Neuronal stem cell (in vitro differentiated cells): ENCODE results near the gene MBTD1.
A peak's percentile ranks its signal among the peaks of the same experiment; 100 is the strongest.

Experiments
- DNase-seq: peaks from one replicate; pipeline ENCODE4 v3.0.0-alpha.2; 2013; ENCODE audit warnings: low spot score
- H2AFZ ChIP-seq: one replicate; pipeline ENCODE4 v1.6.1; 2013; ENCODE audit warnings: mild to moderate bottlenecking, low read length, inconsistent platforms
- H2AK5ac ChIP-seq: 2 replicates; pipeline ENCODE4 v1.6.1; 2013; ENCODE audit warnings: low read depth, mild to moderate bottlenecking, inconsistent platforms, low read length, moderate library complexity, mixed read lengths
- H2BK120ac ChIP-seq: 2 replicates; pipeline ENCODE4 v1.6.1; 2013; ENCODE audit warnings: low read depth, mild to moderate bottlenecking, inconsistent platforms, low read length, moderate library complexity, mixed read lengths
- H2BK12ac ChIP-seq: one replicate; pipeline ENCODE4 v1.6.1; 2013; ENCODE audit warnings: low read length, inconsistent platforms
- H2BK15ac ChIP-seq: 2 replicates; pipeline ENCODE4 v1.6.1; 2013; ENCODE audit warnings: mild to moderate bottlenecking, low read length, inconsistent platforms, mixed read lengths
- H2BK5ac ChIP-seq: one replicate; pipeline ENCODE4 v1.6.1; 2013; ENCODE audit warnings: inconsistent platforms, mild to moderate bottlenecking, low read length, moderate library complexity
- H3K14ac ChIP-seq: one replicate; pipeline ENCODE4 v1.6.1; 2013; ENCODE audit warnings: low read length, inconsistent platforms
- H3K18ac ChIP-seq: 2 replicates; pipeline ENCODE4 v1.6.1; 2013; ENCODE audit warnings: low read length, inconsistent platforms
- H3K23ac ChIP-seq: 2 replicates; pipeline ENCODE4 v1.6.1; 2013; ENCODE audit warnings: low read depth, mild to moderate bottlenecking, mixed read lengths, low read length, inconsistent platforms; ENCODE audit not compliant: poor library complexity
- H3K27ac ChIP-seq: replicated peaks from 3 replicates; pipeline ENCODE4 v1.5.1; 2013; ENCODE audit warnings: low read length, inconsistent platforms
- H3K27me3 ChIP-seq, 3 experiments: 2 replicates each; pipeline ENCODE4 v1.6.1; 2013; ENCODE audit warnings: low read length in 3 of 3, mild to moderate bottlenecking in 2 of 3, inconsistent platforms in 1 of 3, low read depth in 1 of 3, mixed read lengths in 1 of 3, moderate library complexity in 1 of 3; ENCODE audit not compliant: control insufficient read depth in 3 of 3, insufficient read depth in 3 of 3
- H3K36me3 ChIP-seq, 2 donors: replicated peaks in 1 of 2; 2 replicates each; pipeline ENCODE4 v1.6.1; 2013; ENCODE audit warnings: low read length in 2 of 2; ENCODE audit not compliant: control insufficient read depth in 2 of 2, insufficient read depth in 2 of 2
- H3K4ac ChIP-seq: 2 replicates; pipeline ENCODE4 v1.6.1; 2013; ENCODE audit warnings: inconsistent platforms, mild to moderate bottlenecking, low read length, moderate library complexity
- H3K4me1 ChIP-seq, 2 donors: 1 replicate in 1 of 2; 2 replicates in 1 of 2; pipeline ENCODE4 v1.6.1; 2013; ENCODE audit warnings: low read length in 2 of 2, low read depth in 1 of 2; ENCODE audit not compliant: control insufficient read depth in 2 of 2, insufficient read depth in 1 of 2
- H3K4me2 ChIP-seq: one replicate; pipeline ENCODE4 v1.6.1; 2013; ENCODE audit warnings: mild to moderate bottlenecking, low read length, inconsistent platforms; ENCODE audit not compliant: insufficient read depth, poor library complexity, severe bottlenecking
- H3K4me3 ChIP-seq, 2 donors: 2 replicates each; pipeline ENCODE4 v1.5.1; 2013; ENCODE audit warnings: low read length in 2 of 2, mild to moderate bottlenecking in 2 of 2, inconsistent platforms in 1 of 2, moderate library complexity in 1 of 2
- H3K79me1 ChIP-seq: one replicate; pipeline ENCODE4 v1.6.1; 2013; ENCODE audit warnings: low read depth, mild to moderate bottlenecking, inconsistent platforms, low read length, moderate library complexity
- H3K9ac ChIP-seq: one replicate; pipeline ENCODE4 v1.6.1; 2013; ENCODE audit warnings: mild to moderate bottlenecking, low read depth, low read length, inconsistent platforms; ENCODE audit not compliant: poor library complexity
- H3K9me3 ChIP-seq, 2 donors: replicated peaks in 1 of 2; 2 replicates each; pipeline versions ENCODE3 to v1.6.1; 2013; ENCODE audit warnings: low read length in 2 of 2, mild to moderate bottlenecking in 2 of 2, inconsistent platforms in 1 of 2, low read depth in 1 of 2, mixed read lengths in 1 of 2, moderate library complexity in 1 of 2; ENCODE audit not compliant: control insufficient read depth in 2 of 2, insufficient read depth in 1 of 2
- H4K8ac ChIP-seq: one replicate; pipeline ENCODE4 v1.6.1; 2013; ENCODE audit warnings: low read depth, mild to moderate bottlenecking, inconsistent platforms, low read length, moderate library complexity
- H4K91ac ChIP-seq: one replicate; pipeline ENCODE4 v1.6.1; 2013; ENCODE audit warnings: low read length, low read depth, mild to moderate bottlenecking, inconsistent platforms; ENCODE audit not compliant: poor library complexity
- WGBS, 2 donors: extraction: QIAGEN DNeasy Blood & Tissue Kit; methylation state at CpG; one replicate each; pipeline ENCODE4 v1.1.7; 2013; ENCODE audit warnings: missing lambda C conversion rate in 2 of 2, mixed read lengths in 1 of 2; ENCODE audit not compliant: insufficient read length in 2 of 2, insufficient replicate concordance in 1 of 2; ENCODE audit errors: extremely low coverage in 2 of 2; 5-methylcytosine and 5-hydroxymethylcytosine counted together

Gene MBTD1

DNA sequence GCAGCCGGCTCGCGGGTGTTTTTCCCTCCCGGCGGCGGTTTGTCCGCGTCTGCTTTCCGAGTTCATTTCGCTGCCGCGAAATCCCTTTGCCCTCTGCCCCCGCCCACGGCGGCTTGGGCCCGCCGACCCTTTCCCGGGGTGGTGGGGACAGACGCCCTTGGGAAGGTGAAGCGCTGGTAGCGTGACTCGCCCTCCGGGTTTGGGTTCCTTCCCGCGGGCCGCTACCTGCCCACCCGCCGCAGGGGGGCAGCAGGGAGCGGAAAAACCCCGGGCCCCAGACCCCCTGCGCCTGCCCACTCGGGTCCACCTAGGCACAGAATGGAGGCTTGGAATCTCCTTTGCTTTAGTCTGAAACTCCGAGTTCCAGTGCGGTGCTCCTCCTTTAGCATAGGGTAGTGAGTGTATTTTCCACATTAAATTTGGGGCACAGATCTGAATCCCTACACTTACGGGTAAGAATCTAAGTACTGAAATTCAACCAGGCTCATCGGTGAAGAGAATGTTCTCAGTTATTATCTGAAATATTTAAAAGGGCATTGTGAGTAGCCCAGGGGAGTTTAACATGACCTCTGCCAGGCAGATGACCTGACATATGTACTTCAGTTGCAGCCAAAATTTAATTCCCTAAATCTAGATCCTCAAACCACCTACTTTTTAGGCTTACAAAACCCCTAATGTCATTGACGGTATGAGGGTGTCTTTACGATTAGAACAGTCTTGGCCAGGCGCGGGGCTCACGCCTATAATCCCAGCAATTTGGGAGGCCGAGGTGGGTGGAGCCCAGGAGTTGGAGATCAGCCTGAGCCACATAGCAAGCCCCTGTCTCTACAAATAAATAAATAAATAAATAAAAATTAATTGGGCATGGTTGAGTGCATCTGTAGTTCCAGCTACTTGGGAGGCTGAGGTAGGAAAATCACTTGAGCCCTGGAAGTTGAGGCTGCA, 92.6 kb downstream of the MBTD1 start:
- Histone ChIP-seq H3K9me3 (no peaks in the 10 kb centered on the region), H3K9ac (peak overlapping the region; percentile 66), H3K27me3 (no peaks in the 10 kb centered on the region), H3K4ac (no peak overlapping the region), H3K4me3 (peak overlapping the region; percentile 70 to 92), H4K91ac (no peak overlapping the region), H2AK5ac (peak overlapping the region; percentile 60), H2BK120ac (no peak overlapping the region), H3K4me2 (peak overlapping the region; percentile 77), H3K18ac (peak overlapping the region; percentile 94), H3K79me1 (peaks cover 4% of the 10 kb centered on the region), H3K36me3 (peaks cover 14 to 59% of the 10 kb centered on the region in 2 donors), H2BK5ac (peak overlapping the region; percentile 78), H2BK15ac (peak overlapping the region; percentile 84), H3K27ac (no peak overlapping the region), H3K4me1 (peaks cover 3 to 5% of the 10 kb centered on the region in 2 donors), H2BK12ac (no peak overlapping the region), H2AFZ (peak overlapping the region; percentile 77), H3K14ac (no peak overlapping the region), H3K23ac (peak overlapping the region; percentile 70), H4K8ac (no peak overlapping the region)
- DNase-seq = peak; percentile 39
- no CpG with 5 or more reads among the region's 42 CpGs for WGBS, 2 donors

DNA sequence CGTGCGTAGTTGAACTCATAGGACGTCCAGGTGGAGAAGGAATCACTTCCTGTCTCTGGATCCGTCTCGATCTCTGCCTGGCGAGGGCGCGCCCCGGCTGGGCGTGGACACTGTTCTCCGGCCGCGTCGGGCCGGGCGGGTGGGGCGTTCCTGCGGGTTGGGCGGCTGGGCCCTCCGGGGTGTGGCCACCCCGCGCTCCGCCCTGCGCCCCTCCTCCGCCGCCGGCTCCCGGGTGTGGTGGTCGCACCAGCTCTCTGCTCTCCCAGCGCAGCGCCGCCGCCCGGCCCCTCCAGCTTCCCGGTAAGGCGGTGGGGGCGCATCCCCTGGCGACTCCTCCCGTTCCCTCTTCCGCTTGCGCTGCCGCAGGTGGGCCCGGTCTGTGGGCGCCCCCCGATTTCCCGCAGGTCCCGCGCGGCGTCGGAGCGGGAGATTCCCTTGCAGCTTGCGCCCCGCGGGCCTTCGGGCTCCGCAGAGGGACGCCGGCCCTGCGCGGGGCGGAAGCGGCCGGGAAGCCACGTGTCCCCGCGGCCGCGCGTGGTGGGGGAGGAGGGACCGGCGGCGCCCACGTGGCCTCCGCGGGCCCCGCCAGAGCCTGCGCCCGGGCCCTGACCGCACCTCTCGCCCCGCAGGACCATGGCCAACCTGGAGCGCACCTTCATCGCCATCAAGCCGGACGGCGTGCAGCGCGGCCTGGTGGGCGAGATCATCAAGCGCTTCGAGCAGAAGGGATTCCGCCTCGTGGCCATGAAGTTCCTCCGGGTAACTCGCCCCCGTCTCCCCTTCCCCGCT, 93.5 kb downstream of the MBTD1 start, which contains the start of gene NME2:
NME2 (plus strand) TSS at position 214 of the 789 bp plus-strand sequence; CDS start at position 634, 420 bp downstream.
- Histone ChIP-seq H3K4me1 (peaks cover 3 to 5% of the 10 kb centered on the region in 2 donors), H2BK120ac (no peak within 1 kb of the TSS), H2AK5ac (peak within 1 kb of the TSS; percentile 60), H2AFZ (peak within 1 kb of the TSS; percentile 77), H2BK12ac (no peak within 1 kb of the TSS), H3K4me3 (peak within 1 kb of the TSS; percentile 70 to 92), H3K27ac (no peak within 1 kb of the TSS), H4K8ac (no peak within 1 kb of the TSS), H3K4ac (no peak within 1 kb of the TSS), H3K9me3 (no peaks in the 10 kb centered on the region), H3K4me2 (peak within 1 kb of the TSS; percentile 97), H4K91ac (no peak within 1 kb of the TSS), H2BK5ac (peak within 1 kb of the TSS; percentile 80), H3K27me3 (no peaks in the 10 kb centered on the region), H3K36me3 (peaks cover 21 to 61% of the 10 kb centered on the region in 2 donors), H3K18ac (peak within 1 kb of the TSS; percentile 94), H3K23ac (peak within 1 kb of the TSS; percentile 70), H3K79me1 (peaks cover 4% of the 10 kb centered on the region), H3K14ac (peak within 1 kb of the TSS; percentile 87), H2BK15ac (peak within 1 kb of the TSS; percentile 84), H3K9ac (peak within 1 kb of the TSS; percentile 93)
- WGBS, 2 donors = no CpG with 5 or more reads among the region's 98 CpGs
- DNase-seq = peak; percentile 80

DNA sequence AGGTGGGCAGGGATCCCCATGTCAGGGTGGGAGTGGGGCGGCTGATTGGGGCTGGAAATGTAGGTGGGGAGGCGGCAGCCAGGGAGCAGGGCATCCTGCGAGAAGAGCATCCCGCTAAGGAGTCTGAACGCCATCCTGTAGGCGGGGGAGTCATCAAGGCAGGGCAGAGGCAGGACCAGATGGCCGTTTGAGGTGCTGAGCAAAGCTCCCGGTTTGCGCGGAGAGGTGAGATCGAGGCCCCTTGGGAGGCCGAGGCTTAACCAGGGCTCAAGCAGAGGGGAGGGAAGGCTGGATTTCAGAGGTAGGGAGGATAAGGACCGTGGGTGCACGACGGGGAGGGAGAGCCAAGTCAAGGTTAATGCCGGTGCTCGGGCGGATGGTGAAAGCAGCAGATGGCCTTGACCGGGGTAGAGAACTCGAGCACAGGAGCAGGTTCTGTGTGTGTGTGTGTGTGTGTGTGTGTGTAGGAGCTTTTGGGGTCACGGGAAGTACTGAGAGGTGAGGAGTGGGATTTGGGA, 94.1 kb downstream of the MBTD1 start:
- Histone ChIP-seq H3K4ac (no peak overlapping the region), H3K18ac (peak overlapping the region; percentile 4), H2BK12ac (no peak overlapping the region), H3K23ac (peak overlapping the region; percentile 70), H3K27ac (no peak overlapping the region), H2BK15ac (no peak overlapping the region), H3K14ac (no peak overlapping the region), H3K9me3 (no peaks in the 10 kb centered on the region), H3K4me1 (peaks cover 3 to 5% of the 10 kb centered on the region in 2 donors), H3K27me3 (no peaks in the 10 kb centered on the region), H2AK5ac (peak overlapping the region; percentile 44), H3K79me1 (peaks cover 4% of the 10 kb centered on the region), H3K4me3 (peak overlapping the region; percentile 70 to 76), H2AFZ (peak overlapping the region; percentile 77), H4K8ac (no peak overlapping the region), H2BK5ac (peak overlapping the region; percentile 80), H3K9ac (peak overlapping the region; percentile 87), H4K91ac (no peak overlapping the region), H3K36me3 (peaks cover 24 to 61% of the 10 kb centered on the region in 2 donors), H3K4me2 (peak overlapping the region; percentile 97), H2BK120ac (no peak overlapping the region)
- WGBS, 2 donors = no CpG with 5 or more reads among the region's 21 CpGs
- no peak for DNase-seq
